Measurements from ENCODE around the gene RNF152.

- TF ChIP-seq GATA2 (IDR thresholded peaks at IDR 0.05; ENCODE audit: low read depth, low read length) (no peak), GATA3 (IDR thresholded peaks at IDR 0.05; ENCODE audit: low read depth, low read length) (no peak)
Observed at GRCh38 chr18:61910101-61910500, 17.3 kb upstream of the RNF152 start.

All from SH-SY5Y (cell line).